ENCODE data around the gene ZMYND19. TPM values are rescaled to one million over a fixed set of nuclear protein-coding genes. Genes with fewer than 3 reads are reported as not detected.

Gene ZMYND19
- total and polyA plus RNA-seq, 2 donors (not counting 3 experiments of a cell fraction or from before 2014, with no cell fraction given), result 22.8 to 32.6 TPM

DNA sequence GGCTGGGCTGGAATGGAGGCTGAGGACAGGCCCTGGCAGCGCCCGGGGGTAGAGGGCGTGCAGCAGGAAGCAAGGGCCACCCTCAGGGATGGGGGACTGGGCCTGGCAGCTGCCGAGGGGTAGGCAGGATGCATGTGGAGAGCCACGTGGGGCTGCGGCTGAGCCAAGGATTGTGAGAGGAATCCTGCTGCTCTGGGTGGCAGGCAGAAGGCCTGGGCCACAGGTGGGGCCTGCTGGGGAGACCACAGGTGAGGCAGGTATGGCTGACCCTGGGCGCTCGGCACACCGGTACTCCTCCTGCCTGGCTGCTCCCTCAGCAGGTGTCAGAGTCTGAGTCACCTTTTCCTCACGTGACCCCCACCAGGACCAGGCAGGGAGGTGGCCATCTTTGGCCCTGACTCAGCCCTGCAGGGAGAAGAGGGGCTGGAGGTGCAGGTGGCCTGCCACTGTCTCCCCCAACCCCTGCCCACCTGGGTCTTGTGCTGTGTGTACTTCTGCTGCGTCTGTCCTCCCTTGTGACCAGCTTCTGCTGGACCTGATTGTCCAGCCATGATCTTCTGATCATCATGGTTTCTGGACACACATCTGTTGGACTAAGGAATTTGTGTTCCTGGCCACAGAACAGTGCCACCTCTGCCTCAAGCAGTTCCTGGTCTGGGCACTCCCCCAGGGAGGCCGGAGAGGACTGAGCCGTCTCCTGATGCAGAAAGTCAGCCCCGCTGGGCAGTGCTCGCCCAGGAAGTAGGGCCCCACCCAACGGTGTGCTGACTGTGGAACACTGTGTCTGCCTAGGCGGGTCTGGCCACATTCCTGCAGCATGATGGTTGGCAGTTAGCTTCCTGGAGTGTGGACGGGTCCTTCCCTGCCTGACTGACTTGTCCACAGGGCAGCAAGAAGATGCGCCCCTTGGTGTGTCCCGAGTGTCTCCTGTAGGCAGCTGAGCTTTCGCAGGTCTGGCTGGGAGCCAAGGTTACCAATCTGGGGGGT lies 21.6 kb upstream of the ZMYND19 start:
- CTCF ChIA-PET, result no interaction called here
- intact Hi-C loops (cut with micrococcal nuclease), result no loop called here

More for the DNA sequence above, 21.6 kb upstream of the ZMYND19 start:
- Histone ChIP-seq H3K27ac (ENCODE audit: insufficient read depth, low read depth, low read length) (no peak overlapping the region), H3K36me3 (ENCODE audit: control insufficient read depth in 2 of 2, extremely low read depth in 1 of 2, insufficient read depth in 2 of 2, low read length in 2 of 2) (peaks cover 0 to 13% of the 10 kb centered on the region in 2 experiments), H3K4me3 (replicated peaks in 1 of 3; ENCODE audit: insufficient read depth in 1 of 3, low read depth in 1 of 3, low read length in 3 of 3) (no peak overlapping the region), H3K27me3 (ENCODE audit: control insufficient read depth in 2 of 2, insufficient read depth in 2 of 2, low read length in 2 of 2) (no peaks in the 10 kb centered on the region), H3K4me1 (ENCODE audit: control insufficient read depth, extremely low read depth, insufficient read depth, low read length) (peaks cover 7% of the 10 kb centered on the region), H3K79me2 (ENCODE audit: control insufficient read depth, insufficient read depth, low read length) (peaks cover 2% of the 10 kb centered on the region), H2AFZ (ENCODE audit: low read depth, low read length) (no peak overlapping the region), H3K9me3 (replicated peaks; ENCODE audit: control insufficient read depth, insufficient read depth, low read length) (no peaks in the 10 kb centered on the region), H4K20me1 (replicated peaks; ENCODE audit: control insufficient read depth, extremely low read depth, insufficient read depth, low read length) (no peaks in the 10 kb centered on the region), H3K4me2 (ENCODE audit: insufficient read depth, low read length) (no peak overlapping the region), H3K9ac (replicated peaks; ENCODE audit: extremely low read depth, insufficient read depth, low read length) (no peak overlapping the region), H3K9me1 (replicated peaks; ENCODE audit: control insufficient read depth, extremely low read depth, insufficient read depth, low read length) (no peaks in the 10 kb centered on the region)
- DNase-seq (ENCODE audit: low read depth, low spot score) (no peak), FAIRE-seq (peak; percentile 56)
- POLR2A ChIA-PET, result no interaction called here
- dilution Hi-C loops (cut with MboI; ENCODE audit: extremely low pct_ligation_motif_present, low sequenced_read_pairs), result no loop called here
- BruUV-seq (replicated peaks), result no TSS peak
- TF ChIP-seq POLR2AphosphoS5 (IDR thresholded peaks at IDR 0.05; ENCODE audit: insufficient read depth, low read depth, low read length) (peak; percentile 70), JUN (IDR thresholded peaks at IDR 0.05; ENCODE audit: borderline replicate concordance, insufficient read depth, insufficient read length, low read depth) (no peak), GATA2 (IDR thresholded peaks at IDR 0.05; ENCODE audit: insufficient read depth, insufficient read length, low read depth, low read length) (no peak), POLR2A (IDR thresholded peaks at IDR 0.05; ENCODE audit: low read depth, low read length) (peak; percentile 34), MYC (IDR thresholded peaks at IDR 0.05; ENCODE audit: low read depth, low read length) (no peak), FOS (IDR thresholded peaks at IDR 0.05; ENCODE audit: borderline replicate concordance, insufficient read depth, low read length) (no peak)
- TF ChIP-seq, protein P1, sequence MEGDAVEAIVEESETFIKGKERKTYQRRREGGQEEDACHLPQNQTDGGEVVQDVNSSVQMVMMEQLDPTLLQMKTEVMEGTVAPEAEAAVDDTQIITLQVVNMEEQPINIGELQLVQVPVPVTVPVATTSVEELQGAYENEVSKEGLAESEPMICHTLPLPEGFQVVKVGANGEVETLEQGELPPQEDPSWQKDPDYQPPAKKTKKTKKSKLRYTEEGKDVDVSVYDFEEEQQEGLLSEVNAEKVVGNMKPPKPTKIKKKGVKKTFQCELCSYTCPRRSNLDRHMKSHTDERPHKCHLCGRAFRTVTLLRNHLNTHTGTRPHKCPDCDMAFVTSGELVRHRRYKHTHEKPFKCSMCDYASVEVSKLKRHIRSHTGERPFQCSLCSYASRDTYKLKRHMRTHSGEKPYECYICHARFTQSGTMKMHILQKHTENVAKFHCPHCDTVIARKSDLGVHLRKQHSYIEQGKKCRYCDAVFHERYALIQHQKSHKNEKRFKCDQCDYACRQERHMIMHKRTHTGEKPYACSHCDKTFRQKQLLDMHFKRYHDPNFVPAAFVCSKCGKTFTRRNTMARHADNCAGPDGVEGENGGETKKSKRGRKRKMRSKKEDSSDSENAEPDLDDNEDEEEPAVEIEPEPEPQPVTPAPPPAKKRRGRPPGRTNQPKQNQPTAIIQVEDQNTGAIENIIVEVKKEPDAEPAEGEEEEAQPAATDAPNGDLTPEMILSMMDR (IDR thresholded peaks at IDR 0.05; ENCODE audit: extremely low read depth in 1 of 2, insufficient read depth in 1 of 2, low read depth in 1 of 2, low read length in 2 of 2), result no peak
- TF ChIP-seq, protein P2, sequence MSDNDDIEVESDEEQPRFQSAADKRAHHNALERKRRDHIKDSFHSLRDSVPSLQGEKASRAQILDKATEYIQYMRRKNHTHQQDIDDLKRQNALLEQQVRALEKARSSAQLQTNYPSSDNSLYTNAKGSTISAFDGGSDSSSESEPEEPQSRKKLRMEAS (IDR thresholded peaks at IDR 0.05; ENCODE audit: insufficient read depth, insufficient read length), result no peak
